ENCODE data around the gene DGKI.

DNA sequence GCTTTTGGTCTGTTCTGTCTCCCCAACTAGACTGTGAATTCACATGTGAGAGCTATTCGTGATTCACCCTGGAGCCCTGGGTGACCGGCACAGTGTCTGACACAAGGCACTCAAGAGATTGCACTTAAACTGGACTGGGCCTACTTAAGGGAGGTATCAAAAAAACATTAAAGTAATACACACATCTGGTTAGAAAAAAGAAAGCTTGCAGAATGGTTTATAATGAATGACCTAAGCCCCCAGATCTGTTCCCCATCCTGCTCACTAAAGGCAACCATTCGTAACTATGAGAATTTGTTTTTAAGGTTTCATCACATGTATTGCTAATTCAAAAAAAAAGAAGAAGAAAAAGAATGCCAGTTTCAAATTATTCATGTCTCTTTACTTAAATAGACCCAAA lies 74.5 kb downstream of the DGKI start:
- no peak for TF ChIP-seq POLR2AphosphoS5 (IDR thresholded peaks at IDR 0.05)
- TF ChIP-seq, protein P1, sequence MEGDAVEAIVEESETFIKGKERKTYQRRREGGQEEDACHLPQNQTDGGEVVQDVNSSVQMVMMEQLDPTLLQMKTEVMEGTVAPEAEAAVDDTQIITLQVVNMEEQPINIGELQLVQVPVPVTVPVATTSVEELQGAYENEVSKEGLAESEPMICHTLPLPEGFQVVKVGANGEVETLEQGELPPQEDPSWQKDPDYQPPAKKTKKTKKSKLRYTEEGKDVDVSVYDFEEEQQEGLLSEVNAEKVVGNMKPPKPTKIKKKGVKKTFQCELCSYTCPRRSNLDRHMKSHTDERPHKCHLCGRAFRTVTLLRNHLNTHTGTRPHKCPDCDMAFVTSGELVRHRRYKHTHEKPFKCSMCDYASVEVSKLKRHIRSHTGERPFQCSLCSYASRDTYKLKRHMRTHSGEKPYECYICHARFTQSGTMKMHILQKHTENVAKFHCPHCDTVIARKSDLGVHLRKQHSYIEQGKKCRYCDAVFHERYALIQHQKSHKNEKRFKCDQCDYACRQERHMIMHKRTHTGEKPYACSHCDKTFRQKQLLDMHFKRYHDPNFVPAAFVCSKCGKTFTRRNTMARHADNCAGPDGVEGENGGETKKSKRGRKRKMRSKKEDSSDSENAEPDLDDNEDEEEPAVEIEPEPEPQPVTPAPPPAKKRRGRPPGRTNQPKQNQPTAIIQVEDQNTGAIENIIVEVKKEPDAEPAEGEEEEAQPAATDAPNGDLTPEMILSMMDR (IDR thresholded peaks at IDR 0.05): no peak
- TF ChIP-seq POLR2A (IDR thresholded peaks at IDR 0.05): no peak
- no peak for TF ChIP-seq EP300 (IDR thresholded peaks at IDR 0.05; ENCODE audit: low read depth)
